Liver (tissue), 9 donors: ENCODE data around the gene AP4B1. TPM values are rescaled to one million over a fixed set of nuclear protein-coding genes. Genes with fewer than 3 reads are reported as not detected.

ENCODE experiments used
- DNase-seq: peaks from one replicate; pipeline ENCODE4 v3.0.0-alpha.2; 2017; ENCODE audit warnings: low spot score
- H3K27ac ChIP-seq, 2 donors: one replicate each; pipeline ENCODE4 v1.7.0; 2013; ENCODE audit warnings: inconsistent platforms in 2 of 2, low read length in 2 of 2, control low read depth in 1 of 2, low read depth in 1 of 2, mild to moderate bottlenecking in 1 of 2
- H3K27me3 ChIP-seq, 4 donors: one replicate each; pipeline versions ENCODE4 v1.6.1 to v1.7.0; 2013; ENCODE audit warnings: low read length in 3 of 4, inconsistent platforms in 1 of 4, mild to moderate bottlenecking in 1 of 4, moderate library complexity in 1 of 4; ENCODE audit not compliant: control insufficient read depth in 4 of 4, insufficient read depth in 4 of 4
- H3K36me3 ChIP-seq, 4 donors: one replicate each; pipeline versions ENCODE4 v1.6.1 to v1.7.0; 2013; ENCODE audit warnings: low read length in 3 of 4, mild to moderate bottlenecking in 3 of 4, low read depth in 1 of 4, moderate library complexity in 1 of 4; ENCODE audit not compliant: control insufficient read depth in 4 of 4, insufficient read depth in 3 of 4
- H3K4me1 ChIP-seq, 4 donors: one replicate each; pipeline versions ENCODE4 v1.6.1 to v1.7.0; 2013; ENCODE audit warnings: low read length in 3 of 4, mild to moderate bottlenecking in 3 of 4, moderate library complexity in 1 of 4; ENCODE audit not compliant: control insufficient read depth in 4 of 4, insufficient read depth in 4 of 4
- H3K4me3 ChIP-seq, 3 donors: one replicate each; pipeline versions ENCODE4 v1.6.1 to v1.7.0; 2013; ENCODE audit warnings: low read length in 3 of 3, control low read depth in 1 of 3, low read depth in 1 of 3, mild to moderate bottlenecking in 1 of 3
- H3K9ac ChIP-seq, 2 donors: one replicate each; pipeline ENCODE4 v1.7.0; 2013; ENCODE audit warnings: low read length in 2 of 2, mild to moderate bottlenecking in 2 of 2, moderate library complexity in 2 of 2, control low read depth in 1 of 2, low read depth in 1 of 2
- H3K9me3 ChIP-seq, 4 donors: one replicate each; pipeline versions ENCODE4 v1.6.1 to v1.7.0; 2013; ENCODE audit warnings: low read length in 3 of 4; ENCODE audit not compliant: control insufficient read depth in 4 of 4
- EGR1 ChIP-seq, 2 donors: IDR thresholded peaks; 2 replicates each; pipeline ENCODE4 v1.6.1; 2016 to 2018; ENCODE audit warnings: antibody characterized with exemption in 2 of 2, low read depth in 2 of 2
- FOXA1 ChIP-seq: IDR thresholded peaks from 2 replicates; pipeline ENCODE4 v1.6.1; 2016; ENCODE audit warnings: antibody characterized with exemption
- FOXA2 ChIP-seq: IDR thresholded peaks from 2 replicates; pipeline ENCODE4 v1.6.1; 2016; ENCODE audit warnings: antibody characterized with exemption
- HNF4A ChIP-seq, 2 donors: conservative IDR thresholded peaks; 2 replicates each; pipeline ENCODE4 v1.6.1; 2016; ENCODE audit warnings: antibody characterized with exemption in 2 of 2, mild to moderate bottlenecking in 2 of 2
- HNF4G ChIP-seq: IDR thresholded peaks from 2 replicates; pipeline ENCODE4 v1.6.1; 2016; ENCODE audit warnings: antibody characterized with exemption
- JUND ChIP-seq, 2 donors: IDR thresholded peaks; 2 replicates each; pipeline ENCODE4 v1.6.1; 2016; ENCODE audit warnings: antibody characterized with exemption in 2 of 2
- NR2F2 ChIP-seq: IDR thresholded peaks from 2 replicates; pipeline ENCODE4 v1.6.1; 2016; ENCODE audit warnings: antibody characterized with exemption
- RAD21 ChIP-seq, 2 donors: IDR thresholded peaks; 2 replicates each; pipeline ENCODE4 v1.6.1; 2016; ENCODE audit warnings: antibody characterized with exemption in 2 of 2, mild to moderate bottlenecking in 2 of 2
- RXRA ChIP-seq, 2 donors: IDR thresholded peaks; 2 replicates each; pipeline ENCODE4 v1.6.1; 2017 to 2018; ENCODE audit warnings: antibody characterized with exemption in 2 of 2, mild to moderate bottlenecking in 1 of 2
- SP1 ChIP-seq: IDR thresholded peaks from 2 replicates; pipeline ENCODE4 v1.6.1; 2018; ENCODE audit warnings: antibody characterized with exemption, mild to moderate bottlenecking
- YY1 ChIP-seq: IDR thresholded peaks from 2 replicates; pipeline ENCODE4 v1.6.1; 2016; ENCODE audit warnings: antibody characterized with exemption, mild to moderate bottlenecking
- WGBS: extraction: QIAGEN DNeasy Blood & Tissue Kit; methylation state at CpG from one replicate; pipeline ENCODE4 v1.1.7; 2013; 5-methylcytosine and 5-hydroxymethylcytosine counted together
- polyA plus RNA-seq, 2 donors: library from polyadenylated mRNA; stranded (reverse) in 1 of 2; unstranded in 1 of 2; fragments of 200-250 nt in 1 of 2; fragments of >200 nt in 1 of 2; fragmentation: Nextera tagmentation in 1 of 2; extraction: Ambion mirVana in 1 of 2; gene quantifications; one replicate each; pipeline versions ENCODE4 v1.2.1 to v1.2.3, GENCODE V29; 2013 to 2015
- total RNA-seq, 2 donors: library from RNA; depleted of rRNA; stranded (reverse); fragments of >200 nt; gene quantifications; one replicate each; pipeline ENCODE4 v1.2.3, GENCODE V29; 2014
- TF ChIP-seq, protein P1 (sequence below): IDR thresholded peaks from 2 replicates; pipeline ENCODE4 v1.6.1; 2016; ENCODE audit warnings: antibody characterized with exemption
- TF ChIP-seq, protein P2 (sequence below): fragments of 150-350 bp; IDR thresholded peaks from 2 replicates; pipeline ENCODE4 v1.5.1; 2017; ENCODE audit warnings: improper control_type of control experiment, low read depth, low read length; ENCODE audit not compliant: missing input control
- TF ChIP-seq, protein P3 (sequence below): IDR thresholded peaks from 2 replicates; pipeline ENCODE4 v1.6.1; 2016; ENCODE audit warnings: antibody characterized with exemption
- TF ChIP-seq, protein P4 (sequence below): IDR thresholded peaks from 2 replicates; pipeline ENCODE4 v1.6.1; 2016; ENCODE audit warnings: antibody characterized with exemption, mild to moderate bottlenecking
- donor health status: healthy.
- donor health status: healthy.
- donor health status: healthy.
- donor health status: healthy.
- donor health status: healthy.

The AP4B1 gene
- total and polyA plus RNA-seq, 4 donors = 4.3 to 10.6 (median 7.0) TPM

DNA sequence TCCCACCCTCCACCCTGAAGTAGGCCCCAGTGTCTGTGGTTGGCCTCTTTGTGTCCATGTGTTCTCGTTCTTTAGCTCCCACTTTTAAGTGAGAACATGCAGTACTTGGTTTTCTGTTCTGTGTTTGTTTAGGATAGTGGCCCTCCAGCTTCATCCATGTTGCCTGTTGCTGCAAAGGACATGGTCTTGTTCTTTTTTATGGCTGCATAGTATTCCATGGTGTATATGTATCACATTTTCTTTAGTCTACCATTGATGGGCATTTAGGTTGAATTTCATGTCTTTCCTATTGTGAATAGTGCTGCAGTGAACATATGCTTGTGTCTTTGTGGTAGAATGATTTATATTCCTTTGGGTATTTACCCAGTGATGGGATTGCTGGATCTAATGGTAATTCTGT is 30.6 kb upstream of the AP4B1 start:
- no peak for DNase-seq
- Histone ChIP-seq H3K9me3 (no peaks in the 10 kb centered on the region), H3K27ac (no peak overlapping the region), H3K36me3 (no peaks in the 10 kb centered on the region), H3K4me3 (no peak overlapping the region), H3K27me3 (no peaks in the 10 kb centered on the region), H3K9ac (no peak overlapping the region), H3K4me1 (peaks cover 12 to 46% (median 40%) of the 10 kb centered on the region in 4 donors)
- 91% methylated on average over 1 of the region's 1 CpG for WGBS
- TF ChIP-seq YY1 (no peak), HNF4G (no peak), NR2F2 (no peak), SP1 (no peak)

DNA sequence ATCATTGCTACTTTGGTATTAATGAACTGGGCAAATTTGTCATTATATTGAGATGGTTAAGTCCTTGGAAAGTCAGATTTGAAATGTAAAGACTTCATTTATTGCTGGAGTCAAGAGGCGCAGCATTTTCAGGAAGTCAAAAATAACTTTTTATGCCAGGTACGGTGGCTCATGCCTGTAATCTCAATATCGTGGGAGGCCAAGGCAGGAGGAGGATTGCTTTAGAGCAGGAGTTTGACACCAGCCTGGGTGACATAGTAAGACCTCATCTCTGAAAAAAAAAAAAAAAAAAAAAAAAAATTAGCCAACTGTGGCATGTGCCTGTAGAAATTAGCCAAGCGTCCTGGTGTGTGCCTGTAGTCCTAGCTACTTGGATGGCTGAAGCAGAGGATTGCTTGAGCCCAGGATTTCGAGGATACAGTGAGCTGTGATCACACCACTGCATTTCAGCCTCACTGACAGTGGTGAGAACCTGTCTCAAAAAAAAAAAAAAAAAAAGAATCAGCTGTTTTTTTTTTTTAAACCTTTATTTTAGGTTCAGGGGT is 30.0 kb upstream of the AP4B1 start:
- TF ChIP-seq EGR1 (IDR thresholded peaks at IDR 0.05; ENCODE audit: low read depth in 2 of 2) (no peak), NR2F2 (no peak), FOXA2 (no peak), FOXA1 (no peak), SP1 (no peak), HNF4G (no peak), JUND (IDR thresholded peaks at IDR 0.05) (no peak), RXRA (IDR thresholded peaks at IDR 0.05) (no peak), RAD21 (IDR thresholded peaks at IDR 0.05) (no peak), HNF4A (conservative IDR thresholded peaks at IDR 0.05) (no peak)
- TF ChIP-seq, protein P1, sequence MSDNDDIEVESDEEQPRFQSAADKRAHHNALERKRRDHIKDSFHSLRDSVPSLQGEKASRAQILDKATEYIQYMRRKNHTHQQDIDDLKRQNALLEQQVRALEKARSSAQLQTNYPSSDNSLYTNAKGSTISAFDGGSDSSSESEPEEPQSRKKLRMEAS = no peak
- TF ChIP-seq, protein P2, sequence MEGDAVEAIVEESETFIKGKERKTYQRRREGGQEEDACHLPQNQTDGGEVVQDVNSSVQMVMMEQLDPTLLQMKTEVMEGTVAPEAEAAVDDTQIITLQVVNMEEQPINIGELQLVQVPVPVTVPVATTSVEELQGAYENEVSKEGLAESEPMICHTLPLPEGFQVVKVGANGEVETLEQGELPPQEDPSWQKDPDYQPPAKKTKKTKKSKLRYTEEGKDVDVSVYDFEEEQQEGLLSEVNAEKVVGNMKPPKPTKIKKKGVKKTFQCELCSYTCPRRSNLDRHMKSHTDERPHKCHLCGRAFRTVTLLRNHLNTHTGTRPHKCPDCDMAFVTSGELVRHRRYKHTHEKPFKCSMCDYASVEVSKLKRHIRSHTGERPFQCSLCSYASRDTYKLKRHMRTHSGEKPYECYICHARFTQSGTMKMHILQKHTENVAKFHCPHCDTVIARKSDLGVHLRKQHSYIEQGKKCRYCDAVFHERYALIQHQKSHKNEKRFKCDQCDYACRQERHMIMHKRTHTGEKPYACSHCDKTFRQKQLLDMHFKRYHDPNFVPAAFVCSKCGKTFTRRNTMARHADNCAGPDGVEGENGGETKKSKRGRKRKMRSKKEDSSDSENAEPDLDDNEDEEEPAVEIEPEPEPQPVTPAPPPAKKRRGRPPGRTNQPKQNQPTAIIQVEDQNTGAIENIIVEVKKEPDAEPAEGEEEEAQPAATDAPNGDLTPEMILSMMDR = no peak
- TF ChIP-seq, protein P3, sequence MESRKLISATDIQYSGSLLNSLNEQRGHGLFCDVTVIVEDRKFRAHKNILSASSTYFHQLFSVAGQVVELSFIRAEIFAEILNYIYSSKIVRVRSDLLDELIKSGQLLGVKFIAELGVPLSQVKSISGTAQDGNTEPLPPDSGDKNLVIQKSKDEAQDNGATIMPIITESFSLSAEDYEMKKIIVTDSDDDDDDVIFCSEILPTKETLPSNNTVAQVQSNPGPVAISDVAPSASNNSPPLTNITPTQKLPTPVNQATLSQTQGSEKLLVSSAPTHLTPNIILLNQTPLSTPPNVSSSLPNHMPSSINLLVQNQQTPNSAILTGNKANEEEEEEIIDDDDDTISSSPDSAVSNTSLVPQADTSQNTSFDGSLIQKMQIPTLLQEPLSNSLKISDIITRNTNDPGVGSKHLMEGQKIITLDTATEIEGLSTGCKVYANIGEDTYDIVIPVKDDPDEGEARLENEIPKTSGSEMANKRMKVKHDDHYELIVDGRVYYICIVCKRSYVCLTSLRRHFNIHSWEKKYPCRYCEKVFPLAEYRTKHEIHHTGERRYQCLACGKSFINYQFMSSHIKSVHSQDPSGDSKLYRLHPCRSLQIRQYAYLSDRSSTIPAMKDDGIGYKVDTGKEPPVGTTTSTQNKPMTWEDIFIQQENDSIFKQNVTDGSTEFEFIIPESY = no peak
- DNase-seq = no peak
- Histone ChIP-seq H3K27ac (peak overlapping the region in 1 of 2 donors; percentile 28), H3K36me3 (no peaks in the 10 kb centered on the region), H3K4me1 (peaks cover 11 to 46% (median 40%) of the 10 kb centered on the region in 4 donors), H3K27me3 (no peaks in the 10 kb centered on the region), H3K9ac (no peak overlapping the region), H3K9me3 (no peaks in the 10 kb centered on the region), H3K4me3 (no peak overlapping the region)
- WGBS = 76% methylated on average over 5 of the region's 5 CpGs

DNA sequence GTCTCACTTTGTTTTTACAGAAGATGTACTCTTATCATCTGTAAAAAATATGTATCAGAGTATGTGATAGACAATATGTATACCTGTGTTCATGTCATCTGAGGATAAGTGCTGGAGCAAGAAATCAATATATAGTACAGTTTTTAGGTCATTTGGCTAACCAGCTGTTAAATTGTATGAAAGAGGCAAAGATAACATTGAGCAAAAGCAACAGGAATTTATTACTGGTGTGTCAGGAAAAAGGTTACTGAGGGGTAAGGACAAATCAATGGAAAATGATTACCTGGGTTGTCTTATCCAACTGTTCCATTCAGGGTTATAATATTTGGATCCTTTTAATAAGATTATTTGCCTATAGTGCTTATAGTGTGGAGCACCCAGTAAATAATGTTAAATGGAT is 29.4 kb upstream of the AP4B1 start:
- TF ChIP-seq SP1 (peak; percentile 27), RXRA (IDR thresholded peaks at IDR 0.05) (peak; percentile 55 to 65), HNF4A (conservative IDR thresholded peaks at IDR 0.05) (peak; percentile 10 to 15)
- TF ChIP-seq, protein P4, sequence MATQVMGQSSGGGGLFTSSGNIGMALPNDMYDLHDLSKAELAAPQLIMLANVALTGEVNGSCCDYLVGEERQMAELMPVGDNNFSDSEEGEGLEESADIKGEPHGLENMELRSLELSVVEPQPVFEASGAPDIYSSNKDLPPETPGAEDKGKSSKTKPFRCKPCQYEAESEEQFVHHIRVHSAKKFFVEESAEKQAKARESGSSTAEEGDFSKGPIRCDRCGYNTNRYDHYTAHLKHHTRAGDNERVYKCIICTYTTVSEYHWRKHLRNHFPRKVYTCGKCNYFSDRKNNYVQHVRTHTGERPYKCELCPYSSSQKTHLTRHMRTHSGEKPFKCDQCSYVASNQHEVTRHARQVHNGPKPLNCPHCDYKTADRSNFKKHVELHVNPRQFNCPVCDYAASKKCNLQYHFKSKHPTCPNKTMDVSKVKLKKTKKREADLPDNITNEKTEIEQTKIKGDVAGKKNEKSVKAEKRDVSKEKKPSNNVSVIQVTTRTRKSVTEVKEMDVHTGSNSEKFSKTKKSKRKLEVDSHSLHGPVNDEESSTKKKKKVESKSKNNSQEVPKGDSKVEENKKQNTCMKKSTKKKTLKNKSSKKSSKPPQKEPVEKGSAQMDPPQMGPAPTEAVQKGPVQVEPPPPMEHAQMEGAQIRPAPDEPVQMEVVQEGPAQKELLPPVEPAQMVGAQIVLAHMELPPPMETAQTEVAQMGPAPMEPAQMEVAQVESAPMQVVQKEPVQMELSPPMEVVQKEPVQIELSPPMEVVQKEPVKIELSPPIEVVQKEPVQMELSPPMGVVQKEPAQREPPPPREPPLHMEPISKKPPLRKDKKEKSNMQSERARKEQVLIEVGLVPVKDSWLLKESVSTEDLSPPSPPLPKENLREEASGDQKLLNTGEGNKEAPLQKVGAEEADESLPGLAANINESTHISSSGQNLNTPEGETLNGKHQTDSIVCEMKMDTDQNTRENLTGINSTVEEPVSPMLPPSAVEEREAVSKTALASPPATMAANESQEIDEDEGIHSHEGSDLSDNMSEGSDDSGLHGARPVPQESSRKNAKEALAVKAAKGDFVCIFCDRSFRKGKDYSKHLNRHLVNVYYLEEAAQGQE = no peak
- Histone ChIP-seq H3K27me3 (no peaks in the 10 kb centered on the region), H3K27ac (peak overlapping the region in 1 of 2 donors; percentile 28), H3K9me3 (no peaks in the 10 kb centered on the region), H3K4me1 (peaks cover 9 to 46% (median 37%) of the 10 kb centered on the region in 4 donors), H3K4me3 (no peak overlapping the region), H3K9ac (no peak overlapping the region), H3K36me3 (no peaks in the 10 kb centered on the region)
- DNase-seq = no peak
